H1 (cell line): ENCODE results near the gene KCNG3. TPM values are rescaled to one million over a fixed set of nuclear protein-coding genes. Genes with fewer than 3 reads are reported as not detected.

Source experiments
- BCL11A ChIP-seq, 2 experiments: IDR thresholded peaks; one replicate each; pipeline ENCODE4 v1.6.1; 2011; ENCODE audit warnings: low read depth in 2 of 2, low read length in 2 of 2, mild to moderate bottlenecking in 2 of 2
- EZH2 ChIP-seq: fragments of 200-600 bp; sonication (generic); IDR thresholded peaks from 2 replicates; pipeline ENCODE4 v1.7.1; 2012; ENCODE audit warnings: low read depth, mild to moderate bottlenecking, moderate library complexity, low read length, inconsistent platforms; ENCODE audit not compliant: severe bottlenecking
- NRF1 ChIP-seq: IDR thresholded peaks from 2 replicates; pipeline ENCODE4 v1.6.1; 2011; ENCODE audit warnings: mild to moderate bottlenecking, low read depth, low read length, improper control_type of control experiment
- RFX5 ChIP-seq: IDR thresholded peaks from 2 replicates; pipeline ENCODE4 v1.6.1; 2011; ENCODE audit warnings: low read depth, low read length, improper control_type of control experiment, borderline replicate concordance
- SIN3A ChIP-seq, 2 experiments: IDR thresholded peaks in 1 of 2; conservative IDR thresholded peaks in 1 of 2; 2 replicates each; pipeline ENCODE4 v1.6.1; 2011 to 2012; ENCODE audit warnings: low read length in 2 of 2, improper control_type of control experiment in 1 of 2, low read depth in 1 of 2, mild to moderate bottlenecking in 1 of 2
- SIX5 ChIP-seq: IDR thresholded peaks from 2 replicates; pipeline ENCODE4 v1.6.1; 2011; ENCODE audit warnings: mild to moderate bottlenecking, low read depth, low read length
- SP2 ChIP-seq: IDR thresholded peaks from 2 replicates; pipeline ENCODE4 v1.6.1; 2012; ENCODE audit warnings: mild to moderate bottlenecking, low read length, inconsistent platforms
- polyA plus RNA-seq, 7 experiments: library from polyadenylated mRNA; depleted of rRNA in 3 of 7; stranded (reverse) in 5 of 7; unstranded in 2 of 7; fragments of >200 nt in 5 of 7; fragments of 200-250 nt in 2 of 7; gene quantifications; 1 replicate in 5 of 7; 2 replicates in 1 of 7; 4 replicates in 1 of 7; pipeline versions ENCODE4 v1.2.1 to v1.2.3, GENCODE V29; 2011 to 2013; ENCODE audit warnings: missing spikeins in 2 of 7, mixed read lengths in 2 of 7
- total RNA-seq: library from RNA; stranded (reverse); fragmentation: NEBNext Ultra II Directional; extraction: Animal tissue kit (Norgen Biotek cat#: 25700); gene quantifications from 2 replicates; pipeline ENCODE4 v1.2.1, GENCODE V29; 2021
- TF ChIP-seq, protein P1 (sequence below): IDR thresholded peaks from 2 replicates; pipeline ENCODE4 v1.6.1; 2011; ENCODE audit warnings: low read length, improper control_type of control experiment
- TF ChIP-seq, protein P2 (sequence below): IDR thresholded peaks from 2 replicates; pipeline ENCODE4 v1.6.1; 2012; ENCODE audit warnings: inconsistent platforms

KCNG3 gene
- total and polyA plus RNA-seq, 2 of the 8 experiments (the other 6 are each of a cell fraction or from before 2014, with no cell fraction given), result 8.1 to 21.3 TPM

DNA sequence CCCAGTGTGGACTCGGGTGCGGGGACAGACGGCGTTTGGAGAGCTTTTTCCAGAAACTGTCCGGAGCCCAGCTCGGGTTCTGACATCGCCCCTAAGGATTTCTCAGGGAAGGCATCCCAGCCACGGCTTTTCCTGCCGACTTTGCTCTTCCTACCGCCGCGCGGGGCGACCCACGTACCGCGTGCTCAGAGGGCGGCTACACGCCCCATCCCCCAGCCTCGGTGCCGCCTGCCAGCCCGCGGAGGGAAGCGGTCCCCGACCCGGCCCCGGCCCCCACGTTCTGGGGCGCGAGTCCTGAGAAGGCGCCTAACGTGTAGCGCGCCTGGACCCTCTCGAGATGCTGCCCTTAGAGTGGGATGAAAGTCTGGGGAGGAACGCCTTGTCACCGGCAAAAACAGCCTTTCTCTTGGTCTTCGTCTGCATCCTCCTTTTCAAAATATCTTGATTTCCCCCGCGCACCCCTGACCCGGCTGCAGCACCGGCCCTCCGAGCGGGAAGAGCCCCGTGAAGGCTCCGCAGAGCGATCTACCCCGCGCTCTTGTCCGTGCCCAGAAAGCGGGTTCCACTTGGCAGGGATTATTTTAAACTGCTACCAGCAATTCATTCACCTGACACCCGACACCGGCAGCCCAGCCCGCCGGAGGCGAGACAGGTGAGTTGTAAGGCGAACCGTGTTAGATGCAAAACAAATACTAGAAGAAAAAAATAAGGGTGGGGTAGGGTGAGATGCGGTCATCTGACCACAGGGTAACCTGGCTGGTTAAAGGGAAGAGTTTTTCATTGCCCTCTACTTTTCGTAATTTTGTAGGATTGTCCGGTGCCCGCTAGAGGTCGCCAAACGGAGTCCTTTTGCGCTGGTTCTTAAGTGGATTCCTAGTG is 812 bp upstream of the KCNG3 start (continued):
- TF ChIP-seq RFX5 (no peak), SIN3A (conservative IDR thresholded peaks at IDR 0.05 in 1 of 2, IDR thresholded peaks at IDR 0.05 in 1 of 2; ENCODE audit: low read depth in 1 of 2, low read length in 2 of 2) (peak; percentile 12 to 65; a peak in 1 of 4 replicates), EZH2 (no peak), SP2 (no peak), BCL11A (IDR thresholded peaks at IDR 0.05; ENCODE audit: low read depth in 2 of 2, low read length in 2 of 2) (no peak), SIX5 (peak; percentile 11; the same call in 1 of the 2 replicates), NRF1 (no peak)
- TF ChIP-seq, protein P1, sequence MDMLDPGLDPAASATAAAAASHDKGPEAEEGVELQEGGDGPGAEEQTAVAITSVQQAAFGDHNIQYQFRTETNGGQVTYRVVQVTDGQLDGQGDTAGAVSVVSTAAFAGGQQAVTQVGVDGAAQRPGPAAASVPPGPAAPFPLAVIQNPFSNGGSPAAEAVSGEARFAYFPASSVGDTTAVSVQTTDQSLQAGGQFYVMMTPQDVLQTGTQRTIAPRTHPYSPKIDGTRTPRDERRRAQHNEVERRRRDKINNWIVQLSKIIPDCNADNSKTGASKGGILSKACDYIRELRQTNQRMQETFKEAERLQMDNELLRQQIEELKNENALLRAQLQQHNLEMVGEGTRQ, result peak; percentile 70
- TF ChIP-seq, protein P2, sequence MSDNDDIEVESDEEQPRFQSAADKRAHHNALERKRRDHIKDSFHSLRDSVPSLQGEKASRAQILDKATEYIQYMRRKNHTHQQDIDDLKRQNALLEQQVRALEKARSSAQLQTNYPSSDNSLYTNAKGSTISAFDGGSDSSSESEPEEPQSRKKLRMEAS, result peak; percentile 36
